Stromal cell of bone marrow (primary cell): ENCODE measurements around the gene MLPH.

Experiments used
- DNase-seq: peaks from one replicate; pipeline ENCODE4 v3.0.0-alpha.2; 2012; ENCODE audit warnings: low read depth

MLPH gene

GRCh38 chr2:237603049-237603717, 116.1 kb downstream of the MLPH start:
- no peak for DNase-seq

- peak; percentile 50 for DNase-seq
These were observed 116.8 kb downstream of the MLPH start for GRCh38 chr2:237603718-237604362.

- no peak for DNase-seq
These were observed 117.3 kb downstream of the MLPH start for GRCh38 chr2:237604391-237604790.
